OCI-LY1 (cell line): ENCODE results near the gene IL4.

Experiments
- EZH2 ChIP-seq: fragments of 200-600 bp; sonication (generic), shearing (Covaris generic); IDR thresholded peaks from 2 replicates; pipeline ENCODE4 v1.8.0; 2017; ENCODE audit warnings: borderline replicate concordance, mixed run types, mild to moderate bottlenecking, antibody characterized with exemption, low read length, moderate library complexity, mixed read lengths
- TF ChIP-seq, protein P1 (sequence below): fragments of 200-600 bp; sonication (generic), shearing (Covaris generic); IDR thresholded peaks from 2 replicates; pipeline ENCODE4 v1.5.1; 2017; ENCODE audit warnings: mild to moderate bottlenecking, antibody characterized with exemption, low read length, moderate library complexity, mixed read lengths

DNA sequence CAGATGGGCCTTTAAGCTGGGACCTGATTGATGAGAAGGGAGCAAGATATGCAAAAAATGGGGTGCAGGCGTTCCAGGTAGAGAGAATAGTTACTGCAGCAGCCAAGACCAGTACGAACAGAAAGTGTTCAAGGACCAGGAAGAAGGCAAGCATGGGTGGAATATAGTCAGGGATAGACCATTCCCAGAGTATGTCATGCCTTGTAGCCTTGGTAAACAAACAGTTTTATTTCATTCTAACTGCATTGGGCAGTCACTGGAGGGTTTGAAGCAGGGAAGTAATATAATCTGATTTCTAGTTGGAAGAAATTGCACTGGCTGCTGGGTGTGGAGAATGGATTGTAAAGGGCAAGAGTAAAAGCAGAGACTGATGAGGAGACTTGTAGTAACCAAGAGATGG is 46.3 kb upstream of the IL4 start:
- TF ChIP-seq, protein P1, sequence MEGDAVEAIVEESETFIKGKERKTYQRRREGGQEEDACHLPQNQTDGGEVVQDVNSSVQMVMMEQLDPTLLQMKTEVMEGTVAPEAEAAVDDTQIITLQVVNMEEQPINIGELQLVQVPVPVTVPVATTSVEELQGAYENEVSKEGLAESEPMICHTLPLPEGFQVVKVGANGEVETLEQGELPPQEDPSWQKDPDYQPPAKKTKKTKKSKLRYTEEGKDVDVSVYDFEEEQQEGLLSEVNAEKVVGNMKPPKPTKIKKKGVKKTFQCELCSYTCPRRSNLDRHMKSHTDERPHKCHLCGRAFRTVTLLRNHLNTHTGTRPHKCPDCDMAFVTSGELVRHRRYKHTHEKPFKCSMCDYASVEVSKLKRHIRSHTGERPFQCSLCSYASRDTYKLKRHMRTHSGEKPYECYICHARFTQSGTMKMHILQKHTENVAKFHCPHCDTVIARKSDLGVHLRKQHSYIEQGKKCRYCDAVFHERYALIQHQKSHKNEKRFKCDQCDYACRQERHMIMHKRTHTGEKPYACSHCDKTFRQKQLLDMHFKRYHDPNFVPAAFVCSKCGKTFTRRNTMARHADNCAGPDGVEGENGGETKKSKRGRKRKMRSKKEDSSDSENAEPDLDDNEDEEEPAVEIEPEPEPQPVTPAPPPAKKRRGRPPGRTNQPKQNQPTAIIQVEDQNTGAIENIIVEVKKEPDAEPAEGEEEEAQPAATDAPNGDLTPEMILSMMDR: no peak
- TF ChIP-seq EZH2: no peak
